CD4-positive, alpha-beta T cell treated with Interleukin-21 for 1 hour (primary cell): ENCODE measurements around the gene FAM200A.
"Not testable (repeated sequence)": the region's sequence is repeated elsewhere in the genome, so short reads cannot be mapped to it uniquely, and the experiment has no call there.

Experiments
- DNase-seq: peaks from one replicate; pipeline ENCODE4 v3.0.0-alpha.2; 2020

The FAM200A gene

GRCh38 chr7:99551767-99552463 lies at the start of gene FAM200A:
Gene FAM200A (minus strand): TSS chr7:99552114. CDS start chr7:99548407, 3,707 bp downstream.
- DNase-seq: peak; percentile 88

- no peak for DNase-seq
Observed at GRCh38 chr7:99599836-99600235, 47.9 kb upstream of the FAM200A start.

GRCh38 chr7:99597762-99598501 lies 46.0 kb upstream of the FAM200A start, which contains the start of gene TMEM225B:
Gene TMEM225B (plus strand): TSS chr7:99598267. CDS start chr7:99604389, 6,122 bp downstream.
- no peak for DNase-seq

- DNase-seq: no peak
Observed at GRCh38 chr7:99596408-99596955, 44.6 kb upstream of the FAM200A start.

GRCh38 chr7:99594948-99595745 lies 43.2 kb upstream of the FAM200A start:
- DNase-seq: no peak

GRCh38 chr7:99588868-99589267 lies 37.0 kb upstream of the FAM200A start:
- DNase-seq: no peak

GRCh38 chr7:99580778-99581332 lies 28.9 kb upstream of the FAM200A start:
- not testable (repeated sequence) for DNase-seq

- DNase-seq: peak; percentile 53
Observed at GRCh38 chr7:99579956-99580777, 28.3 kb upstream of the FAM200A start.

- DNase-seq: no peak
Observed at GRCh38 chr7:99579281-99579955, 27.5 kb upstream of the FAM200A start.

GRCh38 chr7:99576251-99576650 lies 24.3 kb upstream of the FAM200A start:
- no peak for DNase-seq

GRCh38 chr7:99573257-99573656 lies 21.3 kb upstream of the FAM200A start:
- no peak for DNase-seq

GRCh38 chr7:99571768-99572167 lies 19.9 kb upstream of the FAM200A start:
- DNase-seq: no peak

- DNase-seq: not testable (repeated sequence)
Observed at GRCh38 chr7:99568770-99569169, 16.9 kb upstream of the FAM200A start.

- no peak for DNase-seq
Observed at GRCh38 chr7:99563650-99564049, 11.7 kb upstream of the FAM200A start.

- no peak for DNase-seq
Observed at GRCh38 chr7:99562832-99563231, 10.9 kb upstream of the FAM200A start.

GRCh38 chr7:99562114-99562784 lies 10.3 kb upstream of the FAM200A start:
- no peak for DNase-seq

GRCh38 chr7:99561737-99562051 lies 9.8 kb upstream of the FAM200A start:
- DNase-seq: no peak

- DNase-seq: no peak
Observed at GRCh38 chr7:99560834-99561736, 9.2 kb upstream of the FAM200A start.

GRCh38 chr7:99559175-99559915 lies 7.4 kb upstream of the FAM200A start:
- peak; percentile 50 for DNase-seq
